Activated CD8-positive, alpha-beta memory T cell treated with anti-CD3 and anti-CD28 coated beads, Interleukin-2, amount 50 U/mL, for 1 hour (primary cell): ENCODE results near the gene SHMT2.
"Not testable (repeated sequence)": the region's sequence is repeated elsewhere in the genome, so short reads cannot be mapped to it uniquely, and the experiment has no call there.

ENCODE experiments used
- DNase-seq: peaks from one replicate; pipeline ENCODE4 v3.0.0-alpha.2; 2020; ENCODE audit errors: extremely low read depth

SHMT2 gene

DNA sequence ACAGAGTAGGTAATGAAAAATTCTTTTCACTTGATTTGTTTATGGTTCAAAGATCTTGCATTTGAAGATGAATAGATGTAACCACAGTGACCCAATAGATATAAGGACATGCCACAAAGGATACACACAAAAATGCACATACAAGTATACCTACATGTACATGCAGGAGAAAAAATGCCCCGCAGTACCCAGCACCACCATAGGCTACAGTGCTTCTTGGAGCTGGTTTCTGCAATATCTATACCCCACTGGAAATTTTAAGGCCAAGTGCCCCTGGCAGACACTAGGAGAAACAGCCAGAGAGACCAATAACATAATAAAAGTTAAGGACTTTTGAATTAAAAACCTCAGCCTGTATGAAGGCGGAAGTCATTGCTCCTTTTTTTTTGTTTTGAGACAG is 33.6 kb downstream of the SHMT2 start:
- DNase-seq: no peak

DNA sequence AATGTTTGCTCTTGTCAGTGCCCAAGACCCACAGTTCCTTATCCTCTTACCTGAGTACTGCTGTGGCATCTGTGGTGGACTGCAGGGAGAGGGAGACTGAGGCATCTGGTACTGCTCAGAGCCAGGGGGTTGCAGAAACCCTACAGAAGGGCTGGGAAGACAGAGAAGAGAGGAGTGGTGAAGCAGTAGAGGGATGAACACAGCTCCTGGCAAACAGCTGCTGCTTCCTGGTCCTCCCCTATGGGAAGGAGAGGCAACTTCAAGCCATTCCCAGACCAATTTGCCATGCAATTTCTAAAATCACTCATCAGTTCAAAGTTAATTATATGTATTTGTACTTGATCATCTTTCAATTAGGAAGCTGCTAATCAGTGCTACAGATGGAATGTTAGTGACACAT is 37.2 kb downstream of the SHMT2 start:
- DNase-seq: no peak

DNA sequence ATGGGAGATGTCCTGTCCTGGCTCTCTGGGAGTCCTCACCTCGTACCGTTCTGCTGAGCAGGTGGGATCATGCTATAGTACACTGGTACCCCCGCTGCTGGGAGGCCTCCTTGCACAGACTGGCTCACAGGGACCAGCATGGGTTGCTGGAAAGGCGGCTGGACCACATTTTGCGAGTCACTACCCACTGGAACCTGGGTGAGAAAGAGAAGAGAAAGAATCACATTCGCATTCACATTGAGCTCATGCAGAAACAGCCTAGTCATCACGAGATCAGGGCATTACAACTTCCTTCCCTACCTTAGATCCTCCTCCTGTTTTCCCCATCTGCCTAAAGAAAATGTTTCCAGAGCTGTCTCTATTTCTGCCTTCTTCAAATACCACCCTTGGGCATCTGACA is 38.8 kb downstream of the SHMT2 start:
- DNase-seq: no peak

DNA sequence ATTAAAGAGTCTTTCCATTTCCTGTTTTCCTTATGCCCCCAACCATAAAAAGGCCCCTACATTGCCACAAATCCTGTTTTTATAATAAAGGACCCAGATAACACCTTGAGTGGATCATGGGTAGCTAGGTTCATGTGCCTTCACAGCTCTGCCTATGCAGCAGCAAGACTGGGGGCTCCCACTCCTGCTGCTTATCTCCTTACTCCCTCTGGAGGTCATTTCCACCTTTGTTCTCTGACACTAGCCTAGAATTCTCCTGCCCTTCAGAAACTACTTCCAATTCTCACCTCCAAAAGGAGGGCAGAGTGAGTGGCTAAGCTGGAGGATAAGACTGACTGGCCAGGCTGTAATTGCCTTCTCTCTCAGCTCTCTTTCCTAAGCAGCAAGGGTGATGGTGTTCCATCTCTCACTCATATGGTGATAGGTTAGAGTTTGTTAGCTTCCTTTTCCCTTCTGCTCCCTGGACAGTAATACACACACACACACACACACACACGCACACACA is 41.5 kb downstream of the SHMT2 start:
- no peak for DNase-seq

DNA sequence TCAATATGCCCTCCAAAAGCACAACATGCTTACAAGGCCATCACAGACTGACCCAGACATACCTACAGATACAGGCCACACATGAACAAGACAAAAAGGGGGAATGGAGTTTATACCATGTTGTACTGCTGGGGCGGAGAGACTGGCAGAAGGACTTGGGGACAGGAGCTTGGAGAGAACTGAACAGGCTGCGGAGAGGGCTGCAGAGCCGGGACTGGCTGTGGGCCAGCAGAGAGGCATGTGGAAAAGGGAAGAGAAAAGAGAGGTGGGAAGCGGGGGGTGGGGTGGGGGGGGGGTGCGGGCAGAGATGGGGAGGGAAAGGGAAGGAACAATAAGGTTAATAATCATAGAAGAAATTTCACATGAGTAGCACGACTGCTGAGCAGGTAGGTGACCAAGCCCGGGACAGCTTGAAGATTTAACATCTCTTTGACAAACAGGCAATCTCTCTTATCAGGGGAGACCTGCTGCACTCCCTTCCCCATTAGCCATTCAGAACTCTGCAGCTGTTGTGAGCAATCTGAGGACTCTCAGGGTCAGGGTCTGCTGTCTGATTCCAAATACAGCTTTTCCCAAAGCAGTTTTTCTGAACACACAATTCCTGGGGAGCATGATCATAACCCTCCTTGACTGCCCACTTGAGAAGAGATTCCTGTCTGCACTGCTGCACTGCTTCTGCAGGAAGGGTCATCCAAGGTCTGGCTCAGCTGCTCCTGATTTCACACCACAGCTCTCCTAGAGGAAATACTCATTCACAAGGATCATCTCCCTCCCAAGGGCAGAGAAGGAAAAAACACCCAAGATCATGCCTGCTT is 43.0 kb downstream of the SHMT2 start:
- no peak for DNase-seq

DNA sequence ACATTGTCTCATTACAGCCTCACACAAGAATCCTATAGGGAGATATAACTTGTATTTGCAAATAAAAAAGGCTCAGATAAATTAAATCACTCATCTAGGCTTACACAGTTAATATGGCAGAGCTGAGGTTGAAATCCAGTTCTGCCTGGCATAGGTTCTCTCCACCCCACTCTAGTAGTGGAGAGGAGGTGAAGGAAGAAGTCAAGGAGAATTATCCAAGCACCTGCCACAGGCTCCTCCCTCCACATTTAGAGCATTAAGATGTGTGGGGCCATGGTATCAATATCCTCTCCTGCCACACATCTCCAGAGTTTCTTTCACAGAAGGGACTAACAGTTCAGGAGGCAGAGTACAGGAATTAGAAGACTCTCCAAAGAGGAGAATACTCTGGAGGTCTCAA is 44.0 kb downstream of the SHMT2 start:
- DNase-seq: no peak

DNA sequence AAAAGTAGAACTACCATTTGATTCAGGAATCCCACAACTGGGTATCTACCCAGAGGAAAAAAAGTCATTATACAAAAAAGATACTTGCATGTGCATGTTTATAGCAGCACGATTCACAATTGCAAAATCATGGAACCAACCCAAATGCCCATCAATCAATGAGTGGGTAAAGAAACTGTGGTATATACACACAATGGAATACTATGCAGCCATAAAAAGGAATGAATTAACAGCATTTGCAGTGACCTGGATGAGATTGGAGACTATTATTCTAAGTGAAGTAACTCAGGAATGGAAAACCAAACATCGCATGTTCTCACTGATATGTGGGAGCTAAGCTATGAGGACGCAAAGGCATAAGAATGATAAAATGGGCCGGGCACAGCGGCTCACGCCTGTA is 46.7 kb downstream of the SHMT2 start:
- not testable (repeated sequence) for DNase-seq

DNA sequence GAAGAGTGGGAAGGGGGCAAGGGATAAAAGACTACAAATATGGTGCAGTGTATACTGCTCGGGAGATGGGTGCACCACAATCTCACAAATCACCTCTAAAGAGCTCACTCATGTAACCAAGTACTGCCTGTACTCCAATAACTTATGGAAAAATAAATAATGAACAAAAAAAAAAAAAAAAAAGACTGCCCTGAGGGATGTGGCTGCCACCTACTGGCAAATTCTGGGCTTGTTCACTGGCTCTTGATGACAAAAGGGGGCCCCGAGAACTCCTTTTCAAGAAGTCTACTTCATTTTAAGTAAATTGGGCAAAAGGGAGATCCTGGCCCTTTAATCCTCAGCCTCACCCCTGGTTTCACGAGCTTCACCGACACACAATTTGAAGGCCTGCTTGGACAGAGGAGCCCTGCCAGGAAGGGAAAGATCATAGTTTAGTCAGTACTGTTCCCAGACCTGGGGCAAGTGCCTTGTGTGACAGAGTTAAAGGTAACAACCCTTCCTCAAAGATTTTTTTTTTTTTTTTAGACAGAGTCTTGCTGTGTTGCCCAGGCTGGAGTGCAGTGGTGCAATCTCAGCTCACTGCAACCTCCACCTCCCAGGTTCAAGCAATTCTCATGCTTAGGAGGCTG is 47.5 kb downstream of the SHMT2 start:
- no peak for DNase-seq

DNA sequence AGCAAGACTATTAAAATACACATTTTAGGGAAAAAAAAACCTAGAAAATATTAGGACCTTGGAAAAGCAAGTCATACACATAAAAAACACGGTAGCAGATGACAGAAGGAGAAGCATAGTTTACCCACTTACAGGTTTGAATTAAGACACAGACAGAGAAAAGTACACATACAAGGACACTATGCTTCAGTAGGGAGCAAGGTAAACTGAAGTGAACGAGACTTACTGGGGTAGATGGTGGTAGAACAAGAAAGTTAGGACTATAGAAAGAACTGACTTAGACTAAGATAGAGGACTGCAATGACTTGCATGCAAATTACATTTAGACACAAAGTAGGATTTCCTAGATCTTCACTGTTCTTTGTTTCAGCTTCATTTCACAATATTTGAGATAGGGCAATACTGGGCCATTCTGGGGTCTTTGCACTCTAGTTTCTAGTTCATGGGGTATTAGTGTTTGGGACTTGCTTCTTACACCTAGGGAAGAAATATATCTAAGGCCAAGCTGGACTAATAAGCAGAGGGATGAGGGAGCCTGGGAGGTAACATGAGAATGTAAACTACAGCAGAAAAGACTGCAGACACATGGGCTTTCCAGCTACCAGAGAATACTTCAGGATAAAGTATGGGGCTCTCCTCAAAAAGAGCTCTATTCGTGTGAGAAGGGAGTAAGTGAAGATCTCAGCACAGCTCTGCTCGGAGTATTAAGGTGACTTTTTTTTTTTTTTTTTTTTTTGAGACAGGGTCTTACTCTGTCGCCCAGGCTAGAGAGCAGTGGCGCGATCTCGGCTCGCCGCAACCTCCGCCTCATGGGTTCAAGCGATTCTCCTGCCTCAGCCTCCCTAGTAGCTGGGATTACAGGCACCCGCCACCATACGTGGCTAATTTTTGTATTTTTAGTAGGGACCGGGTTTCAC is 49.2 kb downstream of the SHMT2 start:
- DNase-seq: no peak

DNA sequence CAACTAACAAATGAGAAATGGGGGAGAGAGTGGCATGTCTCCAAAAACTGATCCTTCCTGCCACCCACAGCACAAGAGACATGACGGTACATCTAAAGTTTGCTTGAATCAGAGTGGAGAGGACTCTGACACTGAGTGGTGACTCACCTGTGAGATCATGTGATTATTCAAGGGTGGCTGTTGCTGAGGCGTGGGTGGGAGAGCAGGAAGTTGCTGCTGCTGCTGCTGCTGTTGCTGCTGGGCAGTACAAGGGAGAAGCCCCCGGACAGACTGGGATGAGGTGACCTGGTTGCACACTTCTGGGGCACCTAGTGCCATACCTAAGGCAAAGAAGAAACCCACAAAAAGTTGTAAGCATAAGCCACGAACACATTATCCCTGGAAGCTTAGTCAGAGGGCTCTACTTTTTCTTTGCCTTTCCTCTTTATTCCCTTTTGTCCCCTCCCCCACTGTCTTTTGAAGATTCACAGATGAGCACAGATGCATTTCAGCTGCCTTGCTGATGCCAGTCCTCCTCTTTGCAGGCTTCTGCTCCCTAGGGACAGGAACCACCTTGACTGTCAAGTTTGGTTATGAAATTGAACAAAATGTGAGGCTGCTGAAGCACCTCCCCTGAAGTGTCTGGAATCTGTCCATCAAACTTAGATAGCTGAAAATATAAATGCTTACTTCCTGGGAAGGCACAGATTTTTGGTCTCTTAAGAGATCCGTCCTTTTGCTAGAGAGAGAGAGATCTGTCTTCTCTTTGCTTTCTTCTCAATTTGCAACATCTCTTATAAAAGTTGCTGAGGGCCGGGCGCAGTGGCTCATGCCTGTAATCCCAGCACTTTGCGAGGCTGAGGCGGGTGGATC is 50.9 kb downstream of the SHMT2 start:
- DNase-seq: peak; percentile 45

DNA sequence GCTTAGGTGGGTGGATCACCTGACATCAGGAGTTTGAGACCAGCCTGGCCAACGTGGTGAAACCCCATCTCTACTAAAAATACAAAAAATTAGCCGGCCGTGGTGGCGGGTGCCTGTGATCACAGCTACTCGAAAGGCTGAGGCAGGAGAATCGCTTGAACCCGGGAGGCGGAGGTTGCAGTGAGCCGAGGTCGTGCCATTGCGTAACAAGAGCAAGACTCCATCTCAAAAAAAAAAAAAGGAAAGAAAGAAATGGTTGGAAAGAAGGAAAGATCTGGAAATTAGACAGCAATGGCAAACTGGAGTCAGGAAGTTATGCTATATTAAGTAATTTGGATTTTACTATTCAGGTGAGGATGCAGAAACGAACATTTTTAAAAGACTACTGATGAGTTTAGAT is 52.6 kb downstream of the SHMT2 start:
- DNase-seq: not testable (repeated sequence)
